Measurements from ENCODE around the gene CST9.

- no peak for TF ChIP-seq CTCF (IDR thresholded peaks at IDR 0.05; ENCODE audit: control extremely low read depth in 1 of 3, insufficient read depth in 1 of 3, low read depth in 1 of 3, low read length in 3 of 3)
- no peak for TF ChIP-seq SP1 (IDR thresholded peaks at IDR 0.05; ENCODE audit: low read depth, low read length)
Observed at GRCh38 chr20:23631226-23631822, 25.6 kb upstream of the CST9 start.
